Left colon (tissue), 2 donors: ENCODE measurements around the gene MRPL32. TPM values are rescaled to one million over a fixed set of nuclear protein-coding genes. Genes with fewer than 3 reads are reported as not detected.

Experiments used
- total RNA-seq, 2 donors: library from RNA; stranded (reverse); fragmentation: NEBNext Ultra II Directional; extraction: Animal tissue kit (Norgen Biotek cat#: 25700); gene quantifications; one replicate each; pipeline ENCODE4 v1.2.1, GENCODE V29; 2021
- donor health status: DM: no; HTN: no; CAD: no.
- donor health status: DM: yes; HTN: yes; CAD: no.

The MRPL32 gene
- total RNA-seq, 2 donors from 2014 or later, result 40.1 to 43.3 TPM

Other genes starting within 250 kb of the MRPL32 start
- gene C7orf25, start 20.3 kb upstream of the MRPL32 start, total RNA-seq, result 1 to 10 TPM; 2.7 to 6.0 TPM
- gene PSMA2, start 202 bp upstream of the MRPL32 start, total RNA-seq, result 10 to 100 TPM; 55.5 to 73.0 TPM
- gene HECW1, start 180.3 kb downstream of the MRPL32 start, total RNA-seq, result under 1 TPM; 0.58 to 0.89 TPM